ENCODE data around the gene ESD. TPM values are rescaled to one million over a fixed set of nuclear protein-coding genes. Genes with fewer than 3 reads are reported as not detected.

ESD gene
- total and polyA plus RNA-seq, 10 of the 15 experiments (the other 5 are each of a cell fraction or from before 2014, with no cell fraction given) = 105 to 387 (median 195) TPM

- no peak overlapping the region for H3K9ac ChIP-seq (ENCODE audit: control insufficient read depth, insufficient read depth, low read length)
- peaks cover 2% of the 10 kb centered on the region; the same call in 1 of the 2 replicates for H3K4me1 ChIP-seq (ENCODE audit: control insufficient read depth, insufficient read depth, low read length)
- peaks cover 8 to 36% of the 10 kb centered on the region in 2 experiments for H3K36me3 ChIP-seq (ENCODE audit: control insufficient read depth in 2 of 2, insufficient read depth in 2 of 2, low read length in 1 of 2)
- ATAC-seq = no peak
- H3K9me3 ChIP-seq (replicated peaks; ENCODE audit: control insufficient read depth, insufficient read depth, low read length) = no peaks in the 10 kb centered on the region
- POLR2A ChIA-PET = no interaction called here
- no peak for DNase-seq (ENCODE audit: low read depth, low spot score)
- H3K4me2 ChIP-seq (ENCODE audit: control insufficient read depth, insufficient read depth) = no peak overlapping the region
- FAIRE-seq = no peak
- no peaks in the 10 kb centered on the region for H3K79me2 ChIP-seq (ENCODE audit: control insufficient read depth, insufficient read depth, low read length)
- BruUV-seq (replicated peaks) = no TSS peak
- RAD21 ChIA-PET (ENCODE audit: unreplicated experiment) = no interaction called here
- H2AFZ ChIP-seq (ENCODE audit: control insufficient read depth, low read depth, low read length) = no peak overlapping the region
- no peak overlapping the region for H3K27ac ChIP-seq (ENCODE audit: control insufficient read depth, insufficient read depth)
- H4K20me1 ChIP-seq (ENCODE audit: control insufficient read depth, insufficient read depth) = no peaks in the 10 kb centered on the region
- no peaks in the 10 kb centered on the region for H3K27me3 ChIP-seq (replicated peaks in 1 of 2; ENCODE audit: control insufficient read depth in 2 of 2, insufficient read depth in 2 of 2, low read length in 1 of 2)
- intact Hi-C loops (cut with micrococcal nuclease; ENCODE audit: unreplicated experiment) = no loop called here
- SMC1A ChIA-PET (ENCODE audit: uncharacterized antibody, unreplicated experiment) = interaction anchor here (1.3 to 1.4 kb wide), 2 partner anchors 12 to 17 kb away, joined by 3 read pairs; no protein-coding TSS in a partner anchor
- CTCF ChIA-PET = interaction anchor here (0.6 kb wide), 1 partner anchor 16 kb away, joined by 3 read pairs; no protein-coding TSS in a partner anchor
- H3K4me3 ChIP-seq = no peak overlapping the region
- 81% methylated on average over 4 of the region's 4 CpGs for WGBS (ENCODE audit: insufficient coverage, insufficient replicate concordance, low lambda C conversion rate, missing lambda C conversion rate)
- in situ Hi-C loops (cut with MboI) = no loop called here
- TF ChIP-seq RELB (IDR thresholded peaks at IDR 0.05; ENCODE audit: low read depth) (no peak), SMAD5 (IDR thresholded peaks at IDR 0.05; ENCODE audit: low read depth) (no peak), ESRRA (IDR thresholded peaks at IDR 0.05; ENCODE audit: low read length) (no peak), NFYA (IDR thresholded peaks at IDR 0.05; ENCODE audit: borderline replicate concordance, low read depth, low read length) (no peak), HSF1 (IDR thresholded peaks at IDR 0.05; ENCODE audit: low read depth, low read length) (no peak), TBL1XR1 (IDR thresholded peaks at IDR 0.05; ENCODE audit: low read depth, low read length) (no peak), ZBTB40 (IDR thresholded peaks at IDR 0.05; ENCODE audit: borderline replicate concordance) (no peak), E4F1 (IDR thresholded peaks at IDR 0.05; ENCODE audit: borderline replicate concordance, partially characterized antibody) (no peak), POLR2AphosphoS2 (IDR thresholded peaks at IDR 0.05; ENCODE audit: low read depth, low read length) (no peak), KAT2A (conservative IDR thresholded peaks at IDR 0.05; ENCODE audit: control insufficient read depth, low read depth, low read length) (no peak), JUND (IDR thresholded peaks at IDR 0.05; ENCODE audit: low read depth, low read length) (no peak), SUZ12 (IDR thresholded peaks at IDR 0.05; ENCODE audit: unreplicated experiment) (no peak), MTA2 (IDR thresholded peaks at IDR 0.05; ENCODE audit: low read depth) (no peak), BHLHE40 (IDR thresholded peaks at IDR 0.05; ENCODE audit: borderline replicate concordance in 1 of 2, low read depth in 2 of 2, low read length in 1 of 2) (no peak), NFXL1 (IDR thresholded peaks at IDR 0.05; ENCODE audit: borderline replicate concordance) (no peak)
Measured at GRCh38 chr13:46748300-46748699, 48.7 kb downstream of the ESD start.
